GM23248 (cell line): ENCODE results near the gene LAMB1. TPM values are rescaled to one million over a fixed set of nuclear protein-coding genes. Genes with fewer than 3 reads are reported as not detected.

Experiments
- DNase-seq: peaks from one replicate; pipeline ENCODE4 v3.0.0-alpha.2; 2015
- H2AFZ ChIP-seq: fragments of 200-600 bp; sonication (generic); 2 replicates; pipeline ENCODE4 v1.6.1; 2016; ENCODE audit warnings: antibody characterized with exemption
- H3F3A ChIP-seq: fragments of 200-600 bp; sonication (generic); 2 replicates; pipeline ENCODE4 v1.6.1; 2016; ENCODE audit warnings: mild to moderate bottlenecking, antibody characterized with exemption, mixed run types; ENCODE audit not compliant: insufficient read depth
- H3K27ac ChIP-seq: fragments of 200-600 bp; sonication (generic); 2 replicates; pipeline ENCODE4 v1.5.1; 2016; ENCODE audit warnings: mild to moderate bottlenecking
- H3K27me3 ChIP-seq: fragments of 200-600 bp; sonication (generic); replicated peaks from 2 replicates; pipeline ENCODE4 v1.6.1; 2016; ENCODE audit warnings: mild to moderate bottlenecking; ENCODE audit not compliant: insufficient read depth
- H3K36me3 ChIP-seq: fragments of 200-600 bp; sonication (generic); 2 replicates; pipeline ENCODE4 v1.6.1; 2016; ENCODE audit warnings: low read depth, mild to moderate bottlenecking
- H3K4me1 ChIP-seq: fragments of 200-600 bp; sonication (generic); 2 replicates; pipeline ENCODE4 v1.6.1; 2016; ENCODE audit warnings: mild to moderate bottlenecking; ENCODE audit not compliant: insufficient read depth
- H3K4me2 ChIP-seq: fragments of 200-600 bp; sonication (generic); one replicate; pipeline ENCODE4 v1.6.1; 2016; ENCODE audit warnings: mild to moderate bottlenecking; ENCODE audit not compliant: unreplicated experiment
- H3K4me3 ChIP-seq: fragments of 200-600 bp; sonication (generic); 2 replicates; pipeline ENCODE4 v1.5.1; 2016; ENCODE audit warnings: mild to moderate bottlenecking
- H3K79me2 ChIP-seq: fragments of 200-600 bp; sonication (generic); 2 replicates; pipeline ENCODE4 v1.6.1; 2016; ENCODE audit warnings: mild to moderate bottlenecking; ENCODE audit not compliant: insufficient read depth
- H3K9ac ChIP-seq: fragments of 200-600 bp; sonication (generic); 2 replicates; pipeline ENCODE4 v1.6.1; 2016; ENCODE audit warnings: mild to moderate bottlenecking
- H3K9me2 ChIP-seq: fragments of 200-600 bp; sonication (generic); 2 replicates; pipeline ENCODE4 v1.6.1; 2016; ENCODE audit warnings: mixed run types, mild to moderate bottlenecking, moderate library complexity; ENCODE audit not compliant: insufficient read depth
- H3K9me3 ChIP-seq: fragments of 200-600 bp; sonication (generic); one replicate; pipeline ENCODE4 v1.6.1; 2017; ENCODE audit warnings: low read depth
- H4K20me1 ChIP-seq: fragments of 200-600 bp; sonication (generic); 2 replicates; pipeline ENCODE4 v1.6.0; 2016; ENCODE audit not compliant: insufficient read depth
- EZH2 ChIP-seq: fragments of 200-600 bp; sonication (generic); IDR thresholded peaks from 2 replicates; pipeline ENCODE4 v1.6.1; 2018; ENCODE audit warnings: antibody characterized with exemption, mild to moderate bottlenecking; ENCODE audit not compliant: insufficient read depth, poor library complexity, severe bottlenecking
- EZH2phosphoT487 ChIP-seq: fragments of 200-600 bp; sonication (generic); IDR thresholded peaks from 2 replicates; pipeline ENCODE4 v1.6.1; 2018; ENCODE audit warnings: antibody characterized with exemption, moderate library complexity, mild to moderate bottlenecking, low read depth; ENCODE audit not compliant: insufficient read depth
- WGBS, 2 experiments: methylation state at CpG; one replicate each; pipeline ENCODE4 v1.1.6; 2015 to 2017; ENCODE audit warnings: low lambda C conversion rate in 2 of 2, low coverage in 1 of 2; ENCODE audit errors: missing lambda C conversion rate in 2 of 2; 5-methylcytosine and 5-hydroxymethylcytosine counted together
- in situ Hi-C: fragments of 300-500 bp; cut with MboI; formaldehyde crosslinking; loops from 2 replicates; pipeline ENCODE4 v1.15.0; 2020
- polyA plus RNA-seq: library from polyadenylated mRNA; unstranded; fragments of >200 nt; fragmentation: Nextera tagmentation; extraction: Ambion mirVana; gene quantifications from 2 replicates; pipeline ENCODE4 v1.2.1, GENCODE V29; 2016
- total RNA-seq: library from RNA; depleted of rRNA; stranded (reverse); fragments of >200 nt; shearing (Covaris generic); gene quantifications from 2 replicates; pipeline ENCODE4 v1.2.3, GENCODE V29; 2014

LAMB1 gene
- total and polyA plus RNA-seq, 2 experiments from 2014 or later: 108 to 135 TPM

- Histone ChIP-seq H3K9ac (peak overlapping the region; percentile 28; the same call in 1 of the 2 replicates), H3K4me1 (peaks cover 76% of the 10 kb centered on the region), H3K79me2 (peaks cover 37% of the 10 kb centered on the region), H3K9me3 (no peaks in the 10 kb centered on the region), H3K36me3 (peaks cover 32% of the 10 kb centered on the region), H3K9me2 (no peaks in the 10 kb centered on the region), H2AFZ (no peak overlapping the region), H3K4me2 (peak overlapping the region; percentile 61), H4K20me1 (no peaks in the 10 kb centered on the region), H3K27ac (peak overlapping the region; percentile 71), H3K4me3 (peak overlapping the region; percentile 15; the same call in 1 of the 2 replicates), H3K27me3 (no peaks in the 10 kb centered on the region), H3F3A (peaks cover 68% of the 10 kb centered on the region)
- in situ Hi-C loops: no loop called here
- WGBS, 2 experiments: 67 to 69% methylated on average over 7 of the region's 7 CpGs
- DNase-seq: peak; percentile 65
- no peak for TF ChIP-seq EZH2phosphoT487
- TF ChIP-seq EZH2: no peak
These were observed 6.7 kb downstream of the LAMB1 start for GRCh38 chr7:107996072-107996882.

DNA sequence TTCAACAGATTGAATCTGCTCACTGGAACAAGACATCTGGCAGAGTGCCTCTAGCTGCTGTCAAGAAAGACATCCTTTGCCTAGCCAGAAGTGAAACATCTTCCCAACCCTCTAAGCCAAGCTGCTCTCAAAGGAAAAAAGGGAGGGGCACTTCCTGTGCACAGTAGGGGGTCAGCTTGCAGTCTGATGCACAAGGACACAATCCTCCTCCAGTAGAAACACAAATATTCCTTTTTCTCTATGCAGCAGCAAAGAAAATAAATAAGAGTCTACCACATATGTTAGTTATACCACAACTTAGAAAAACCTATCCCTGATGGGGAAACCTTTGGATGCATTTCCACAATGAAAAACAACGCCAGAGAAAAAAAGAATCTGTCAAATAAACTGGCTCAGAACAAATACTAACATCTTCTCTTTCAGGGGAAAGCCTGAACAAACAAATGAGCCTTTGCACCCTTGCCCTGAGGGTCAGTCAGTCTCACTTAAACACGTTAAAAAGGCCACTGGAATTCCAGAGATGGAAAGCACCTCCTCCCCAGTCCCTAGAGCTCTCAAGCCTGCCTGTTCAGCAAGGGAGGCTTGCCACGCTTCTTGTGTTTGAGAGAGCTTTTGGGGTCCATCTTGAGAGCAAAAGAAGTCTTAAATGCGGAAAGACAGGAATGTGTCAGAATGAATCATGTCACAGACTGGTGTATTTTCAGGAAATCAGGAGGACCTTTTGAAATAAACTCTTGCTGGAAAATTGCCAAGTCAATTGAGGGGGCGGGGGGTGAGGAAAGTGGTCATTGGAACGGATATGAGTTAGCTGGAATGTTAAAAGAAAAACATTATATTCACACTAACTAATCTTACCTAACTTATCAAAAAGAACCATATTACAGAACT is 7.5 kb downstream of the LAMB1 start:
- 6 to 7% methylated on average over 6 of the region's 6 CpGs for WGBS, 2 experiments
- Histone ChIP-seq H3K79me2 (peaks cover 29% of the 10 kb centered on the region), H3K4me1 (peaks cover 68% of the 10 kb centered on the region), H3K27ac (peak overlapping the region; percentile 71), H3K27me3 (no peaks in the 10 kb centered on the region), H3K9me2 (no peaks in the 10 kb centered on the region), H3K4me2 (peak overlapping the region; percentile 61), H3K36me3 (peaks cover 38% of the 10 kb centered on the region), H3K9me3 (no peaks in the 10 kb centered on the region), H3F3A (peaks cover 70% of the 10 kb centered on the region), H3K9ac (peak overlapping the region; percentile 28), H2AFZ (no peak overlapping the region), H4K20me1 (no peaks in the 10 kb centered on the region), H3K4me3 (peak overlapping the region; percentile 15; the same call in 1 of the 2 replicates)
- in situ Hi-C loops: no loop called here
- DNase-seq: peak; percentile 69
- no peak for TF ChIP-seq EZH2
- TF ChIP-seq EZH2phosphoT487: no peak

GRCh38 chr7:107994421-107995030 is 8.4 kb downstream of the LAMB1 start:
- 25 to 29% methylated on average over 2 of the region's 2 CpGs for WGBS, 2 experiments
- Histone ChIP-seq H3K36me3 (peaks cover 41% of the 10 kb centered on the region), H3K79me2 (peaks cover 27% of the 10 kb centered on the region), H3K4me1 (peaks cover 67% of the 10 kb centered on the region), H3K27me3 (no peaks in the 10 kb centered on the region), H4K20me1 (no peaks in the 10 kb centered on the region), H3K4me2 (peak overlapping the region; percentile 61), H3K27ac (peak overlapping the region; percentile 71; the same call in 1 of the 2 replicates), H3K4me3 (no peak overlapping the region), H2AFZ (no peak overlapping the region), H3F3A (peaks cover 65% of the 10 kb centered on the region), H3K9me2 (no peaks in the 10 kb centered on the region), H3K9ac (no peak overlapping the region), H3K9me3 (no peaks in the 10 kb centered on the region)
- DNase-seq: peak; percentile 40
- no peak for TF ChIP-seq EZH2
- no peak for TF ChIP-seq EZH2phosphoT487
- in situ Hi-C loops: no loop called here

DNA sequence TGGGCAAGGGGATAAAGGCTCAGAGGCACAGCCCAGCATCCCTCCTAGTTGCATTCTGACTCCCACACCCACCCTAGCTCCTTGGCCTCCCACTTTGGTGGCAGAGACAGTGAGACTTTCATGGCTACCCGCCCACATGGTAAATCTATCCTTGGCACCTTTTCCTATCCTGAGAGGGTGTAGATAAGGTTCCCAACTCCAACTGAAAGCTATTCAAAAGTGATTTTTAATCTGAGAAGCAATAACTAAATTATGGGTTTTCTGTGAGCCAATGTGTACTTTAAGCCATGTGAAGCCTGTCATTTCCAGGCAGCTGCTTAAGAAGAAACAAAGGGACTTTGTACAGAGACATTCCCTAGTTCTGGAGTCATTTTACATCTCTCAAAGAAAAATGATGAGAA is 9.1 kb downstream of the LAMB1 start:
- Histone ChIP-seq H3K9me3 (no peaks in the 10 kb centered on the region), H3F3A (peaks cover 59% of the 10 kb centered on the region), H2AFZ (no peak overlapping the region), H3K9me2 (no peaks in the 10 kb centered on the region), H3K36me3 (peaks cover 44% of the 10 kb centered on the region), H3K27me3 (no peaks in the 10 kb centered on the region), H4K20me1 (no peaks in the 10 kb centered on the region), H3K4me2 (no peak overlapping the region), H3K9ac (no peak overlapping the region), H3K4me3 (no peak overlapping the region), H3K4me1 (peaks cover 62% of the 10 kb centered on the region), H3K79me2 (peaks cover 34% of the 10 kb centered on the region), H3K27ac (no peak overlapping the region)
- in situ Hi-C loops: no loop called here
- no peak for TF ChIP-seq EZH2phosphoT487
- no peak for TF ChIP-seq EZH2
- DNase-seq: no peak
- 100% methylated on average over 1 of the region's 1 CpG for WGBS, 2 experiments
